Raji (cell line): Measurements from ENCODE around the gene UGT2B17.

Source experiments
- POLR2A ChIP-seq: IDR thresholded peaks from 2 replicates; pipeline ENCODE4 v1.6.1; 2011; ENCODE audit warnings: low read depth, low read length, control low read depth; ENCODE audit not compliant: insufficient read depth

Gene UGT2B17

DNA sequence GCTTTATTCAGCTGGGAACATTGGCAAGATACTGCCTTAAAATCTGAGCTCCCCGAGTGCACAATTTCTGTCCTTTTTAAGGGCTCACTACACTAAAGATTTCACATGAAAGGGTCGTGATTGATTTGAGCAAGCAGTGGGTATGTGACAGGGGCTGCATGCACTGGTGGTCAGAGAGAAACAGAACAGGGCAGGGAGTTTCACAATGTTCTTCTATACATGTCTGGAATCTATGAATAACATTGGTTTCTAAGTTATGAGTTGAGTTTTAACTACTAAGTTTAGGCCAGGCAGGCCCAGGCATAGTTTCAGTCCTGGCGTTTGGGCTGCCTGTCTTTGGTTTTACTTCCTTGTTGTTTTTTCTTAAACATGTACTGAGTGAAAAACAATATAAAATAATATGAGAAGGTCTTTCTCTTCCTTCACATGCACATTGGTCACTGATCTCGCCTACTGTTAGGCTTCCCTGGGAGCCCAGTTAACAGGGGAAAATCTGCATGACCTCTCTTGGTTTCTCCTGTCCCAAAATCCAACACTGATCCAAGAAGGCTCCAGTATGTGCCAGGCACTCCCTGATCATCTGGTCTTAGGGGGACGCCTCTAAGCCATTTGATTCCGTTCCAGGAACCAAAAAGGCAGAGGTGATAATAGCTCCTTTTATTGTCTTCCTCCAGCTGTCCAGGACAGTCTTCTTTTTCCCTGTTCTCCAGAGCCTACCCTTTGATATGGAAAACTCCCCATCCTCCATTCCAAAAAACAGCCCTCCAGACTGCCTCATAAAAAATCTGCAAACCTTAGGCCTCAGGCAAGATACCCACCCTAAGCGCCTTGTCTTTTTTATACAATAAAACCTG is at the start of gene UGT2B17:
Gene UGT2B17 (minus strand): TSS at position 51 of the 854 bp plus-strand sequence. CDS start 7,838 bp downstream, outside the sequence.
- TF ChIP-seq POLR2A = no peak

DNA sequence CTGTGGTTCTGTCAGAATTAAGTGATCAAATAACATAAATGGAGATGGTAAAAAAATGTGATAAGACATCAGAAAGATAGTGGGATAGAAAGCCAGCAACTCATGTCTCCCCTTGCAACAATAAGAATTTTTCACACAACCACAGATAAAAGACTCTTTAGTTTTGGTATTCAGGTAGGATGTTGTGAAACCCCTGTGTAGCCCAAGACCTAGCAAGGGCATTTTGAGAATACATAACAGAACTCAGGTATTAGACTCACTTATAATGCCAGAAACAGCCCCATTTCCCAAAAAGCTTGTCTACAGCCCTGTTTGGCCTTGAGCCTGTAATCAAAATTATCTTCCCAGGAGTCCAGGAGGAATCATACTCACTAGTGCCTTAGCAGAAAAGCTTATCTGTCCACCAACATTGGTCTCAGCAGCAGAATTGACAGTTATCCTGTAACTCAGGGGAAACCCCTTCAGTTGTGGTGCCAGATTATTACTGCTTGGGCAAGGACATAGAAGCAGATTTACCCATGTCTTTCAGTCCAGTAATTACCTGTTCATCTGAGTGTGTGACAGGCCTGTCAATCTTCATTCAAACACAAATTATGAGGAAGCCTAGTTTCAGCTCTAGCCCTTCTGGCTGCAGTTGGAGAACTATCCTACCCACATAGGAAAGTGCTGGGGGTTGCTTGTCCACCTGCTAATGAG is 41.0 kb upstream of the UGT2B17 start:
- no peak for TF ChIP-seq POLR2A

DNA sequence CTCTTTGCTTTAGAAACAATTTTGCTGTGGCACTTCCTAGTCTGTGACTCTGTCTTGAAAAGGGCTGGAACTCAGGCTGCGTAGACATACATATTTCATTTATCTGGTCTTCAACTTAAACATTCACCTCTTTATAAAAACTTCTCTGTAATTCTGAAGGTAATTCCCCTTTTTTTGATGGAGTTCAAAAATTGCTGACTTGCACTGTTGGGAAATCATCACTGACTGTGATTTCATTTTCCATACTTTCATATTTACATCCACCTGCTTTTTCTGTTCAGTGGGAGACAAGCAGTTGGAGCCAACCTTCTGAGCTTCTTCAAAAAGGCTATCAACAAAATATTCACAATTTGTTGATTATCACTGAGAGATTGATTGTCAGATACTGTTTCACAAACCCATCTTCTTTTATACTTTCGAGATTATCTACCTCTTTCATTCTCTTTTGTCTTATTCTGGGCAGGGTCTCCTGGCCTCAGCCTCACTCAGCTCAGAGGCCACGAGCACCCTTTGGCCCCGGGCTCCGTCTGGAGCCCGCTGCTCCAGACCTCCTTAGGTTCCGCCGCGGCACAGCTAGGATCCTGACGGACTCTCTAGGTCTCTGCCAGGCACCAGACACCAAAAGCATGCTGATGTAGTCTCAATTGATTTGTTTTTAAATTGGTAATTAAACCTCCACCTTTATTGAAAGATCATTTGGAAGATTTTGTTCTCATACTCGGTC is 39.7 kb upstream of the UGT2B17 start:
- no peak for TF ChIP-seq POLR2A

DNA sequence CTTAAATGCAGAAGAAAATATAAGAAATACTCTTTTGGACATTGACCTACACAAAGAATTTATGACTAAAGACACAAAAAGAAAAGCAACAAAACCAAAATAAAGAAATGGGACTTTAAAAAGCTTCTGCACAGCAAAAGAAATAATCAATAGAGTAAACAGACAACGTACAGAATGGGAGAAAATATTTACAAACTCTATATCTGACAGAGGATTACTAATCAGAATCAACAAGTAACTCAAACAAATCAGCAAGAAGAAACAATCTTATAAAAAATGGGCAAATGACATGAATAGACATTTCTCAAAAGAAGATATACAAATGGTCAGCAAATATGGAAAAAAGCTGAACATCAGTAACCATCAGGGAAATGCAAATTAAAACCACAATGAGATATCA is 37.6 kb upstream of the UGT2B17 start:
- no peak for TF ChIP-seq POLR2A

DNA sequence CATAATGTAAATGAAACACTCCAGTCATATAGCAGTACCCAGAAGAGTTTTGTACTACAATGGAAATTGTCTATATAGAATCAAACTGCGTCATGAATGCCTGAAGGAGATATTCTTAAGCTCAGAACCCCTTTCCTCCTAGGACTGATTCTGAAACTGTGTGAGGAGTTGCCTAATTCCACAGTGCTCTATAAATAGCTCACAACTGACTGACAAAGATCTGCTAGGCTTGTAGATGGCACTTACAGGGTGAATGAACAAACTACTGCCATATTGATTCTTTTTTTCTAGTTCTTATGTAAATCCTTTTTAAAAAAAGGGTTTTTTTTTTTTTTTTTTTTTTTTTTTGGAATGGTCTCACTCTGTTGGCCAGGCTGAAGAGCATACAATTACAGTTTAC is 30.1 kb upstream of the UGT2B17 start:
- no peak for TF ChIP-seq POLR2A

DNA sequence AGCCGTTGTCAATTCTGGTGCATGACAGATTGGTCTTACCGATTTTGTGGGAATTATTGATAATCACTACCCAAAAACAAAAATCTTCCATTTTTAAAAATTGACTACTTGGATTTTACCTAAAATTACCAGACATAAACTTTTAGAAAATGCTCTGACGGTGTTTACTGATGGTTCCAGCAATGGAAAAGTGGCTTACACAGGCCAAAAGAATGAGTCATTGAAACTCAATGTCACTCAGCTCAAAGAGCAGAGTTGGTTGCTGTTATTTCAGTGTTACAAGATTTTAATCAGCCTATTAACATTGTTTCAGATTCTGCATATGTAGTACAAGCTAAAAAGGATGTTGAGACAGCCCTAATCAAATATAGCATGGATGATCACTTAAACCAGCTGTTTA is 23.0 kb upstream of the UGT2B17 start:
- TF ChIP-seq POLR2A = no peak

DNA sequence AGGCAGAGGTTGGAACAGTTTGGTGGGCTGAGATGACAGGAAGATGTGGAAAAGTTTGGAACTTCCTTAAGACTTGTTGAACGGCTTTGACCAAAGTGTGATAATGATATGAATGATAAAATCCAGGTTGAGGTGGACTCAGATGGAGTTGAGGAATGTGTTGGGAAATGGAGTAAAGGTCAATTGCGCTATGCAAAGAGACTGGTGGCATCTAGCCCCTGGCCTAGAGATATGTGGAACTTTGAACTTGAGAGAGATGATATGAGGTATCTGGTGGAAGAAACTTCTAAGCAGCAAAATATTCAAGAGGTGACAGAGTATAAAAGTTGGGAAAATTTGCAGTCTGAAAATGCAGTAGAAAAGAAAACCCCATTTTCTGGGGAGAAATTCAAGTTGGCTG is 21.4 kb upstream of the UGT2B17 start:
- no peak for TF ChIP-seq POLR2A

DNA sequence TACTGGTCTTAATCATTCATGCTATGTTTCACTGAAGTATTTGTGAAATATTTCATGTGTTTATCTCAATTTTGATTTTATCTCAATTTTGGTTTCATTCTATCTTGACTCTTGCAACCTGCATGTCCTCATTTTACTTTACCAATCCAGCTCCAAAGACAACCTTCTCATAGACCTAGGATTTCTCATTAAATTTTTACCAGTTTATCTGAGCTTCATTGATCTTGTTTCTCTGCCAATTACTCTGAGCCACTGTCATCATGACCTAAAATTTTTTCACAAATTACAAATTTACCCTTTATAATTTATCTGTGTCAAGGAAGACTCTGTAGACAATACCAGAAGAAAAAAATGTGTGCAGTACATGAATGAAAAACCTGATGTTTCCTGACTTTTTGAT is 18.6 kb upstream of the UGT2B17 start:
- TF ChIP-seq POLR2A = no peak

DNA sequence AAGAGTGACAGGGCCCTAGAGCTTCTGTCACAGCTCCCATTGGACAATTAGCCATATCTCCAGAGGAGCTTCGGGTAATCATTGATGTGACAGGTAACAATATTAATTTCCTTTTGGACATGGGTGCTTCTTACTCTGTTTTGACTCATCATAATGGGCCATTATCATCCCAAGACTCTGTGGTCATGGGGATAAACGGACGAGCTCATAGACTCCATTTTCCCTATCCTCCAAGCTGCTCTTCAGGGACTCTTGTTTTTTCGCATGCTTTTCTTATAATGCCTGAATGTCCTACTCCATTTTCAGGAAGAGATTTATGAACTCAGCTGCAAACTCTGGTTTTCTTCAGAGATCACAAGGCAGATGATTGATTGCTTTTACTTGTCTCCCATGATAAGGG is 17.0 kb upstream of the UGT2B17 start:
- no peak for TF ChIP-seq POLR2A

DNA sequence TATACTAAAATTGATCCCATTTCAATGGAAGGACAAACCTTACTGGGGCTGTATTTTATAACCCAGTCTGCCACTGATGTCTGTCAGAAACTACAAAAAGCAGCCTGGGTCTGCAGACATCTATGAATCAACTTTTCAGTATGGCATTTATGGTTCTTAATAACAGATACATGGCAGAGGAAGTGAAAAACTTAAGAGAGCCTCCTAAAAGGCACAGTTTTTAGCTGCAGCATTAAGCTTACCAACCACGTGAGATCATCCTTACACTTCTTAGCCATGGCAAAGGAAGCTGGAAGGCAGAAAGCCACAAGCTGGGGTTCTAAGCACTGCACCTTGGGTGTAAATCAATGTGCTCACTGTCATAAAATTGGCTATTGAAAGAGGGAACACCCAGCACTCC is 16.6 kb upstream of the UGT2B17 start:
- TF ChIP-seq POLR2A = no peak

DNA sequence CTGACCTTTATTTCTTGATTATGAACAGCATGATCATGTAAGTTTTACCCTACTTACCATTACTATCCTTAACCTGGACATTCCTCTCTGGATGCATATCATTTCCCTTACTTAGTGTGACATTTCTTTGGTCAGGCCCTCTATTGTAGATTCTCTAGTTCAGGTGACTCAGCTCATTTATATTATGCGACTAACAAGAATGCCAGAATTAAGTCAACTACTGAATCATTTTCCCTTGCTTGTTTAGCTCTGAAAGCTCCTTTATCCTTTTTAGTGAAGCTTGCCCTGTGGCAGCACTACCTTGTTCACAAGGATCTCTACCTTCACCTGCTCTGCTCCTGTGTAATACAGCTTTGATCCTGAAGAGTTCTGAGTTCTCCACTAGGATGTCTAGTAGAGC is 15.1 kb upstream of the UGT2B17 start:
- TF ChIP-seq POLR2A = no peak

DNA sequence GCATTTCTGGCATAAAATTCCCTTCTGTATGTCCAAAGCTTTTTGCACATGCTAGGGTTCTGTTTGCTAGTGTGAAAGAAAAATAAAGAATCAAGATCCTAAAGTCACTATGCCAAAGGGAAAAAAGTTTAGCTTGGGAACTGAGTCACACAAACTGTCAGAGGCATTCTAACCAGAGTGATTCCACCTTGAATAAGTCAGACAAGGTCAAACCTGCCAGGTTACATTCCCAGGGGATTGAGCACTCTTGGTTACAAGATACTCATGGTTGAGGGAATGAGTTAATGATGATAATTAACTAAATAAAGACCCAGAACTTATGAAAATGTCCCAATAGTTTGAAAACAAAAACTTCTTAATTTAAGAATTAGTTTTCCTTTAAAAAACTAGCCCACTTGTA is 13.7 kb upstream of the UGT2B17 start:
- TF ChIP-seq POLR2A = no peak

DNA sequence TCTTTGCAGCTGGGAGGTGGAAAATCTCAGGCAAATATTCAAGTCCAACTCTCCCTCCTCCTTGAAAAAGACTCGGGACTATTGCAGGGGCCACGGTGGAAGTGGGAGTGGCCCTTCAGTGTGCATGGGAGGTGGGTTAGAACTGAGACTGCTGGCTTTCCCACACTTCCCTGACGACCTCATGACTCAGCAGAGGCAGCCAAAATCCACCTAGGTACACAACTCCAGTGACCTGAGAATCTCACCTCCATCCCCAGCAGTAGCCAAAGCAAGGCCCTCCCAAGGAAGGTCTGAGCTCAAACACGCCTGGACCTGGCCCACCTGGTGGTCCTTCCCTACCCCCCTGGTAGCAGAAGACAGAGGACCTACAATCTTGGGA is 6.2 kb upstream of the UGT2B17 start:
- no peak for TF ChIP-seq POLR2A

DNA sequence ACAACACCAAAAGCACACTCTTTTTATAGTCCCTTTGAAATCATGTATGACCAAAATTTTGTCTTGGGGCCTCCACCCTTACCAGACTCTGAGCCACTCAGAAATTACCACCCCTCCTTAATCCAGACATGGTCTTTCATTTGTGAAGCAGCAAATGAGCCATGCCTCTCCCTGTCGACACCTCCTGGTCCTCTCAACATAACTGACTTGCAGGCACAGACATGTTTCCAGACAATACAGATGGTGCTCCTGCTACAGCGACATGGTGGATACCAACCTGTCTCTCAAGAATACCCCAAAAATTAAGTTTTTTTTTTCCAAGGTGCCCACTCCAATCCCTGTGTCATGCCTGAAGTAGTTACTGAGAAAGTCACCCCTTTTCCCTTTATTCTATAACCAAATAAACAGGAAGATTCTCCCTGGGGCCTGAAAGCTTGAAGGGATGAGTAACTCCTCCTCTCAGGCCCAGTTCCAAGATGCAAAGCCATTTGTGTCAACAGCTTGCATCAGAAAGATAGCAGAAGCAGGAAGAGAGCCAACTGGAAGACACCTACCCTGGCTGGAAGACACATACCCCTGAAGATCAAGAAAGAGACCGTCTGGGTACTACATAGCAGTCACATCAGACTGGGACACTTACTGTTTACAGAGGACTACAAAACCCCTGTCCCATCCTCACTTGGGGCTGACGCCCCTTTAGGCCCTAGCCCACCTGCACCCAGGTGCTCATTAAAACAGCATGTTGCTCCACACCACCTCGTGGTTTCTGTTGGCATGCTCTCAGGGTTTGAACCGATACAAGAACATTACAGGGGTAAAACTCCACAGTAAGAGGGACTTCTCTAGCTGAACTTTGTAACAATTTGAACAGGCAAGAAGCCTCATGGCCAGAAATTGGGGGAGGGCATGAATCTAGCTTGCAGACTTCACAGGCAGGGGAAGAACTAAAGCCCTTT is 5.5 kb upstream of the UGT2B17 start:
- no peak for TF ChIP-seq POLR2A

DNA sequence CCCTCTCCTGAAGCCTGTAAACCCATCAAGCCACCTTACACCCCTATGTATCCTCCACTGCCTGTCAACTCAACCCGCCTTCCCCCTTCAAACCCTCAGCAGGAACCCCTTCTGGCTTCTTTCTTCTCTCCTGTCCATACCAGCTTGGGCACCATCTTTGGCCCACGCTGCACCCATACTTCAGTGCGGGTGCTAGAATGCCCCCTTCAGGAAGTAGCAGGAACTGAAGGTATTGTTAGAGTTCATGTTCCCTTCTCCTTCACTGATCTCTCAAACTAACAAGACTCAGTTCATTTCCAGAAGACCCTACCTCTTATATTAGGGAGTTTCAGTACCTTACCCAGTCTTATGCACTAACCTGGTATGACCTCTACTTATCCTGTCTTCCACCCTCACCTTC is 1.5 kb upstream of the UGT2B17 start:
- TF ChIP-seq POLR2A = no peak
